ENCODE measurements around the gene E2F2. TPM values are rescaled to one million over a fixed set of nuclear protein-coding genes. Genes with fewer than 3 reads are reported as not detected.
A peak's percentile ranks its signal among the peaks of the same experiment; 100 is the strongest.

The E2F2 gene
- total RNA-seq, 1 experiment from 2014 or later = 8.4 TPM

- no peak for DNase-seq (ENCODE audit: low read depth)
- in situ Hi-C loops (cut with HindIII; ENCODE audit: low pct_unique_long_range_greater_than_20kb, low sequenced_read_pairs) = no loop called here
Observed at GRCh38 chr1:23564529-23565122, 33.6 kb upstream of the E2F2 start.

GRCh38 chr1:23563755-23564374, 32.8 kb upstream of the E2F2 start:
- in situ Hi-C loops (cut with HindIII; ENCODE audit: low pct_unique_long_range_greater_than_20kb, low sequenced_read_pairs) = no loop called here
- DNase-seq (ENCODE audit: low read depth) = no peak

- DNase-seq (ENCODE audit: low read depth) = no peak
- in situ Hi-C loops (cut with HindIII; ENCODE audit: low pct_unique_long_range_greater_than_20kb, low sequenced_read_pairs) = no loop called here
Observed at GRCh38 chr1:23563003-23563402, 32.0 kb upstream of the E2F2 start.

GRCh38 chr1:23562137-23562876, 31.3 kb upstream of the E2F2 start:
- in situ Hi-C loops (cut with HindIII; ENCODE audit: low pct_unique_long_range_greater_than_20kb, low sequenced_read_pairs) = no loop called here
- peak; percentile 97 for DNase-seq (ENCODE audit: low read depth)

- DNase-seq (ENCODE audit: low read depth) = no peak
- in situ Hi-C loops (cut with HindIII; ENCODE audit: low pct_unique_long_range_greater_than_20kb, low sequenced_read_pairs) = no loop called here
Observed at GRCh38 chr1:23561813-23562100, 30.7 kb upstream of the E2F2 start.

- in situ Hi-C loops (cut with HindIII; ENCODE audit: low pct_unique_long_range_greater_than_20kb, low sequenced_read_pairs) = no loop called here
- no peak for DNase-seq (ENCODE audit: low read depth)
Observed at GRCh38 chr1:23561076-23561812, 30.2 kb upstream of the E2F2 start.

- DNase-seq (ENCODE audit: low read depth) = no peak
- in situ Hi-C loops (cut with HindIII; ENCODE audit: low pct_unique_long_range_greater_than_20kb, low sequenced_read_pairs) = no loop called here
Observed at GRCh38 chr1:23559985-23560741, 29.1 kb upstream of the E2F2 start.

- peak; percentile 96 for DNase-seq (ENCODE audit: low read depth)
- in situ Hi-C loops (cut with HindIII; ENCODE audit: low pct_unique_long_range_greater_than_20kb, low sequenced_read_pairs) = no loop called here
Observed at GRCh38 chr1:23559136-23559984, 28.3 kb upstream of the E2F2 start, which contains the start of gene ID3. Gene ID3 (minus strand): TSS chr1:23559501. CDS start chr1:23559426, 75 bp downstream.

- DNase-seq (ENCODE audit: low read depth) = no peak
Observed at GRCh38 chr1:23558872-23559135, 27.8 kb upstream of the E2F2 start.

GRCh38 chr1:23558140-23558871, 27.3 kb upstream of the E2F2 start:
- in situ Hi-C loops (cut with HindIII; ENCODE audit: low pct_unique_long_range_greater_than_20kb, low sequenced_read_pairs) = no loop called here
- peak; percentile 73 for DNase-seq (ENCODE audit: low read depth)

More at GRCh38 chr1:23558872-23559135, 27.8 kb upstream of the E2F2 start:
- in situ Hi-C loops (cut with HindIII; ENCODE audit: low pct_unique_long_range_greater_than_20kb, low sequenced_read_pairs) = no loop called here

GRCh38 chr1:23557471-23558124, 26.6 kb upstream of the E2F2 start:
- in situ Hi-C loops (cut with HindIII; ENCODE audit: low pct_unique_long_range_greater_than_20kb, low sequenced_read_pairs) = no loop called here
- DNase-seq (ENCODE audit: low read depth) = no peak

GRCh38 chr1:23556635-23557470, 25.8 kb upstream of the E2F2 start:
- in situ Hi-C loops (cut with HindIII; ENCODE audit: low pct_unique_long_range_greater_than_20kb, low sequenced_read_pairs) = no loop called here

GRCh38 chr1:23555986-23556634, 25.1 kb upstream of the E2F2 start:
- DNase-seq (ENCODE audit: low read depth) = peak; percentile 85
- in situ Hi-C loops (cut with HindIII; ENCODE audit: low pct_unique_long_range_greater_than_20kb, low sequenced_read_pairs) = no loop called here

More at GRCh38 chr1:23556635-23557470, 25.8 kb upstream of the E2F2 start:
- peak; percentile 77 for DNase-seq (ENCODE audit: low read depth)

GRCh38 chr1:23555270-23555985, 24.4 kb upstream of the E2F2 start:
- DNase-seq (ENCODE audit: low read depth) = no peak
- in situ Hi-C loops (cut with HindIII; ENCODE audit: low pct_unique_long_range_greater_than_20kb, low sequenced_read_pairs) = no loop called here

Data from Caki2 (cell line).